ENCODE results near the gene DNAJC16. TPM values are rescaled to one million over a fixed set of nuclear protein-coding genes. Genes with fewer than 3 reads are reported as not detected.
A peak's percentile ranks its signal among the peaks of the same experiment; 100 is the strongest.

The DNAJC16 gene
- total and polyA plus RNA-seq, 9 of the 15 experiments (the other 6 are each of a cell fraction or from before 2014, with no cell fraction given) = 6.9 to 16.8 (median 12.8) TPM

- TF ChIP-seq, protein P1, sequence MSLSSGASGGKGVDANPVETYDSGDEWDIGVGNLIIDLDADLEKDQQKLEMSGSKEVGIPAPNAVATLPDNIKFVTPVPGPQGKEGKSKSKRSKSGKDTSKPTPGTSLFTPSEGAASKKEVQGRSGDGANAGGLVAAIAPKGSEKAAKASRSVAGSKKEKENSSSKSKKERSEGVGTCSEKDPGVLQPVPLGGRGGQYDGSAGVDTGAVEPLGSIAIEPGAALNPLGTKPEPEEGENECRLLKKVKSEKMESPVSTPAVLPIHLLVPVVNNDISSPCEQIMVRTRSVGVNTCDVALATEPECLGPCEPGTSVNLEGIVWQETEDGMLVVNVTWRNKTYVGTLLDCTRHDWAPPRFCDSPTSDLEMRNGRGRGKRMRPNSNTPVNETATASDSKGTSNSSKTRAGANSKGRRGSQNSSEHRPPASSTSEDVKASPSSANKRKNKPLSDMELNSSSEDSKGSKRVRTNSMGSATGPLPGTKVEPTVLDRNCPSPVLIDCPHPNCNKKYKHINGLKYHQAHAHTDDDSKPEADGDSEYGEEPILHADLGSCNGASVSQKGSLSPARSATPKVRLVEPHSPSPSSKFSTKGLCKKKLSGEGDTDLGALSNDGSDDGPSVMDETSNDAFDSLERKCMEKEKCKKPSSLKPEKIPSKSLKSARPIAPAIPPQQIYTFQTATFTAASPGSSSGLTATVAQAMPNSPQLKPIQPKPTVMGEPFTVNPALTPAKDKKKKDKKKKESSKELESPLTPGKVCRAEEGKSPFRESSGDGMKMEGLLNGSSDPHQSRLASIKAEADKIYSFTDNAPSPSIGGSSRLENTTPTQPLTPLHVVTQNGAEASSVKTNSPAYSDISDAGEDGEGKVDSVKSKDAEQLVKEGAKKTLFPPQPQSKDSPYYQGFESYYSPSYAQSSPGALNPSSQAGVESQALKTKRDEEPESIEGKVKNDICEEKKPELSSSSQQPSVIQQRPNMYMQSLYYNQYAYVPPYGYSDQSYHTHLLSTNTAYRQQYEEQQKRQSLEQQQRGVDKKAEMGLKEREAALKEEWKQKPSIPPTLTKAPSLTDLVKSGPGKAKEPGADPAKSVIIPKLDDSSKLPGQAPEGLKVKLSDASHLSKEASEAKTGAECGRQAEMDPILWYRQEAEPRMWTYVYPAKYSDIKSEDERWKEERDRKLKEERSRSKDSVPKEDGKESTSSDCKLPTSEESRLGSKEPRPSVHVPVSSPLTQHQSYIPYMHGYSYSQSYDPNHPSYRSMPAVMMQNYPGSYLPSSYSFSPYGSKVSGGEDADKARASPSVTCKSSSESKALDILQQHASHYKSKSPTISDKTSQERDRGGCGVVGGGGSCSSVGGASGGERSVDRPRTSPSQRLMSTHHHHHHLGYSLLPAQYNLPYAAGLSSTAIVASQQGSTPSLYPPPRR (CRISPR knock-in tag; IDR thresholded peaks at IDR 0.05; ENCODE audit: borderline replicate concordance) = no peak
- peak; percentile 45; the same call in 1 of the 2 replicates for TF ChIP-seq NCOR1 (IDR thresholded peaks at IDR 0.05)
- TF ChIP-seq PPARD (CRISPR knock-in tag; IDR thresholded peaks at IDR 0.05) = no peak
- 0 out of 2 replicates have a peak, but pooled peaks have one; percentile 28 for TF ChIP-seq KLF13 (tag; IDR thresholded peaks at IDR 0.05; ENCODE audit: borderline replicate concordance, low read depth)
- TF ChIP-seq TCF7L2 (IDR thresholded peaks at IDR 0.05; ENCODE audit: low read depth, low read length) = no peak
- no peak for TF ChIP-seq CREB3 (tag; conservative IDR thresholded peaks at IDR 0.05; ENCODE audit: low read depth)
- no peak for TF ChIP-seq HES1 (IDR thresholded peaks at IDR 0.05; ENCODE audit: low read depth)
- no peak for TF ChIP-seq ZNF41 (CRISPR knock-in tag; conservative IDR thresholded peaks at IDR 0.05)
- TF ChIP-seq SMARCB1 (IDR thresholded peaks at IDR 0.05; ENCODE audit: insufficient read length, low read depth) = no peak
- TF ChIP-seq HCFC1 (IDR thresholded peaks at IDR 0.05; ENCODE audit: low read depth, low read length) = peak; percentile 16; the same call in 1 of the 2 replicates
- no peak for TF ChIP-seq ARID2 (IDR thresholded peaks at IDR 0.05)
- TF ChIP-seq STAT5A (IDR thresholded peaks at IDR 0.05; ENCODE audit: borderline replicate concordance, low read length) = no peak
- TF ChIP-seq, protein P2, sequence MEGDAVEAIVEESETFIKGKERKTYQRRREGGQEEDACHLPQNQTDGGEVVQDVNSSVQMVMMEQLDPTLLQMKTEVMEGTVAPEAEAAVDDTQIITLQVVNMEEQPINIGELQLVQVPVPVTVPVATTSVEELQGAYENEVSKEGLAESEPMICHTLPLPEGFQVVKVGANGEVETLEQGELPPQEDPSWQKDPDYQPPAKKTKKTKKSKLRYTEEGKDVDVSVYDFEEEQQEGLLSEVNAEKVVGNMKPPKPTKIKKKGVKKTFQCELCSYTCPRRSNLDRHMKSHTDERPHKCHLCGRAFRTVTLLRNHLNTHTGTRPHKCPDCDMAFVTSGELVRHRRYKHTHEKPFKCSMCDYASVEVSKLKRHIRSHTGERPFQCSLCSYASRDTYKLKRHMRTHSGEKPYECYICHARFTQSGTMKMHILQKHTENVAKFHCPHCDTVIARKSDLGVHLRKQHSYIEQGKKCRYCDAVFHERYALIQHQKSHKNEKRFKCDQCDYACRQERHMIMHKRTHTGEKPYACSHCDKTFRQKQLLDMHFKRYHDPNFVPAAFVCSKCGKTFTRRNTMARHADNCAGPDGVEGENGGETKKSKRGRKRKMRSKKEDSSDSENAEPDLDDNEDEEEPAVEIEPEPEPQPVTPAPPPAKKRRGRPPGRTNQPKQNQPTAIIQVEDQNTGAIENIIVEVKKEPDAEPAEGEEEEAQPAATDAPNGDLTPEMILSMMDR (IDR thresholded peaks at IDR 0.05 in 2 of 3, conservative IDR thresholded peaks at IDR 0.05 in 1 of 3; ENCODE audit: insufficient read depth in 2 of 3, low read depth in 1 of 3, low read length in 3 of 3) = no peak
- TF ChIP-seq SMAD4 (CRISPR knock-in tag; conservative IDR thresholded peaks at IDR 0.05) = peak; percentile 17; the same call in 1 of the 2 replicates
- TF ChIP-seq, protein P3, sequence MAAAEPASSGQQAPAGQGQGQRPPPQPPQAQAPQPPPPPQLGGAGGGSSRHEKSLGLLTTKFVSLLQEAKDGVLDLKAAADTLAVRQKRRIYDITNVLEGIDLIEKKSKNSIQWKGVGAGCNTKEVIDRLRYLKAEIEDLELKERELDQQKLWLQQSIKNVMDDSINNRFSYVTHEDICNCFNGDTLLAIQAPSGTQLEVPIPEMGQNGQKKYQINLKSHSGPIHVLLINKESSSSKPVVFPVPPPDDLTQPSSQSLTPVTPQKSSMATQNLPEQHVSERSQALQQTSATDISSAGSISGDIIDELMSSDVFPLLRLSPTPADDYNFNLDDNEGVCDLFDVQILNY (CRISPR knock-in tag; IDR thresholded peaks at IDR 0.05) = no peak
- peak; percentile 92 for TF ChIP-seq SP1 (CRISPR knock-in tag; IDR thresholded peaks at IDR 0.05)
- TF ChIP-seq CBFA2T2 (conservative IDR thresholded peaks at IDR 0.05) = no peak
- no peak for TF ChIP-seq STAG1 (CRISPR knock-in tag; IDR thresholded peaks at IDR 0.05; ENCODE audit: borderline replicate concordance)
Measured at GRCh38 chr1:15524283-15525049, 2.2 kb upstream of the DNAJC16 start (continued).

Data from K562 (cell line).